Measurements from ENCODE around the gene TOMT. TPM values are rescaled to one million over a fixed set of nuclear protein-coding genes. Genes with fewer than 3 reads are reported as not detected.

TOMT gene
- total RNA-seq, 3 donors from 2014 or later = 0.39 TPM; not detected in 2

DNA sequence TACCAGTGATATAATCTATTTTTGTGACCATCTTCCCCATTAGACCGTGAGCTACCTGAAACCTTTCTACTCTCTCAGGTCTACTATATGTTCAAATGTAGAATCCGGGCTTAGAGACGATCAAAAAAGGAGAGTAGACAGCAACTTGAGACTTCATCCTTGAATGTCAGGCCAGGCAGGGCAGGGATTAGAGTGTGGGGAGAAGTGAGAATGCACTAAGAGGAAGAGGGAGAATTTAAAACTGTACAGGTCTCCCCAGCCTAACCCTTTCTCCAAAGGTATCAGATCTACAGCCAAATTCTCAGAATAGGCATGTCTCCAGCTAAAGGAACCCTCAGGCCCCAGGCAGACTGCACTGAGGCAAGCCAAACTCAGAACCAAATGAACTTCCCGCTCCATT is 3.6 kb upstream of the TOMT start:
- H3K4me3 ChIP-seq = peak overlapping the region; percentile 88
- no peaks in the 10 kb centered on the region for H3K9me3 ChIP-seq
- TF ChIP-seq, protein P1, sequence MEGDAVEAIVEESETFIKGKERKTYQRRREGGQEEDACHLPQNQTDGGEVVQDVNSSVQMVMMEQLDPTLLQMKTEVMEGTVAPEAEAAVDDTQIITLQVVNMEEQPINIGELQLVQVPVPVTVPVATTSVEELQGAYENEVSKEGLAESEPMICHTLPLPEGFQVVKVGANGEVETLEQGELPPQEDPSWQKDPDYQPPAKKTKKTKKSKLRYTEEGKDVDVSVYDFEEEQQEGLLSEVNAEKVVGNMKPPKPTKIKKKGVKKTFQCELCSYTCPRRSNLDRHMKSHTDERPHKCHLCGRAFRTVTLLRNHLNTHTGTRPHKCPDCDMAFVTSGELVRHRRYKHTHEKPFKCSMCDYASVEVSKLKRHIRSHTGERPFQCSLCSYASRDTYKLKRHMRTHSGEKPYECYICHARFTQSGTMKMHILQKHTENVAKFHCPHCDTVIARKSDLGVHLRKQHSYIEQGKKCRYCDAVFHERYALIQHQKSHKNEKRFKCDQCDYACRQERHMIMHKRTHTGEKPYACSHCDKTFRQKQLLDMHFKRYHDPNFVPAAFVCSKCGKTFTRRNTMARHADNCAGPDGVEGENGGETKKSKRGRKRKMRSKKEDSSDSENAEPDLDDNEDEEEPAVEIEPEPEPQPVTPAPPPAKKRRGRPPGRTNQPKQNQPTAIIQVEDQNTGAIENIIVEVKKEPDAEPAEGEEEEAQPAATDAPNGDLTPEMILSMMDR (IDR thresholded peaks at IDR 0.05) = no peak
- no peaks in the 10 kb centered on the region for H3K36me3 ChIP-seq (ENCODE audit: low read depth)
- H3K4me1 ChIP-seq (ENCODE audit: low read depth) = peaks cover 15% of the 10 kb centered on the region
- intact Hi-C loops (cut with DNase I, micrococcal nuclease) = no loop called here
- ATAC-seq (no peak), DNase-seq (no peak)

- ATAC-seq (no peak), DNase-seq (no peak)
- Histone ChIP-seq H3K36me3 (ENCODE audit: low read depth) (no peaks in the 10 kb centered on the region), H3K4me1 (ENCODE audit: low read depth) (peaks cover 15% of the 10 kb centered on the region), H3K4me3 (peak overlapping the region; percentile 88), H3K9me3 (no peaks in the 10 kb centered on the region)
- TF ChIP-seq, protein P1 (IDR thresholded peaks at IDR 0.05) = no peak
- intact Hi-C loops (cut with DNase I, micrococcal nuclease) = no loop called here
These were observed 3.1 kb upstream of the TOMT start for GRCh38 chr11:72102631-72102945.

DNA sequence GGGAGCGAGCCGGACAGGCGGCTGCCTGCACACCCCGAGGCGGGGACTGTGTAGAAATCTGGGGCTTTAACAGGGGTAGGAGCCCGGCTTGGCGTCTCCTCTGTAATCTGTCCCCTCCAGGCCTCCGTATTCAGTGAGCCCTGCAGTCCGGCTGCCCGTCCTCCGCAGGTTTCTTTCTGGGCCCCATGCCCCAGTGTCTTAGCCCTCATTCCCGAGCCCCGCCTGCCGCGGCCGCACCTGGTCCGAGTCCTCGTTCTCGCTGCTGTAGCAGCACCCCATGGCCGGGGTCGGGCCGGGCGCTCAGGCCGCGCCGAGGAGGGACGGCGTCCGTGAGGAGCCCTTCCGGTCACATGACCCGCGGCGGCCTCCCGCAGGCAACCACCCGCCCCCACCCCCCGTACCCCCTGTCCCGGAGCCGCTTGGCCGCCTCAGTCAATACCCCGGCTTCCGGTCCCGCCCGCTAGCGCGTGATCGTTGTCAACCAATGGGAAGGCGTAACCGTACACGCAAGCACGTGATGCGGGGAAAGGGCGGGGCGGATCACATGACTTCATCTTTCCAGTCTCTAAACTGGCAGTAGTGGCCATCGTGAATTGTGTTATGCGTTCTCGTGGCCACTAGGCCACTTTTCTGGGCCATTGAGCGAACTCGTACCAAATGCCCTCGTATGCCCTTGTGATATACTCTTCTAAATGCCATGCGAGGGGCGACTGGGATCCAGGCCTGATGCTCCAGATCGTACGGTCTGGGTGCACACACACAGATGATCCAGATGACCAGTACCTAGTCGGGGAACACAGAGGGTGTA is 2.6 kb upstream of the TOMT start, which contains the start of gene LAMTOR1:
LAMTOR1 (minus strand) TSS at position 352 of the 808 bp plus-strand sequence; CDS start at position 279, 73 bp downstream.
- intact Hi-C loops (cut with DNase I, micrococcal nuclease) = no loop called here
- Histone ChIP-seq H3K4me1 (ENCODE audit: low read depth) (peaks cover 15% of the 10 kb centered on the region), H3K36me3 (ENCODE audit: low read depth) (no peaks in the 10 kb centered on the region), H3K9me3 (no peaks in the 10 kb centered on the region), H3K4me3 (peak within 1 kb of the TSS; percentile 88)
- DNase-seq (peak; percentile 99 to 100 (median 100)), ATAC-seq (peak; percentile 99)
- TF ChIP-seq, protein P1 (IDR thresholded peaks at IDR 0.05) = no peak

DNA sequence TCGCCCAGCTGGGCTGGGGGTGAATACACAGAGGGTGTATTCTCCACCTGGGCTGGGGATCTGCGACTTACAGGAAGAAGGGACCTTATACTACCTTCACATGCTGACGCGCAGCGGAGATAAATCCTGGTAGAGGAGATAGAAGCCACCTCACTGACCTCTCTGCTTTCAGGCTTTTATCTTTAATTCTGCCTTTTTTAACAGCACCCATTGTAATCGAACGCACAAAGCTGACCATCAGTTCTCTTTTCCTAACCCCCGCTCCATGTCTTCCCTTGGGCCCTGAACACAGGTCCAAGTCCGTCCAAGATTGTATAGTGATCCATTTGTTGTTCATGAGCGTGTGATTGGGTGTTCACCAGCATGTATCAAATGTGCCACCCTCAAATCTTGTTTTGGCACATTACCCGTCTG is 2.0 kb upstream of the TOMT start:
- ATAC-seq = no peak
- Histone ChIP-seq H3K4me1 (ENCODE audit: low read depth) (peaks cover 15% of the 10 kb centered on the region), H3K36me3 (ENCODE audit: low read depth) (no peaks in the 10 kb centered on the region), H3K9me3 (no peaks in the 10 kb centered on the region), H3K4me3 (no peak overlapping the region)
- no peak for DNase-seq
- TF ChIP-seq, protein P1 (IDR thresholded peaks at IDR 0.05) = no peak
- intact Hi-C loops (cut with DNase I, micrococcal nuclease) = no loop called here

DNA sequence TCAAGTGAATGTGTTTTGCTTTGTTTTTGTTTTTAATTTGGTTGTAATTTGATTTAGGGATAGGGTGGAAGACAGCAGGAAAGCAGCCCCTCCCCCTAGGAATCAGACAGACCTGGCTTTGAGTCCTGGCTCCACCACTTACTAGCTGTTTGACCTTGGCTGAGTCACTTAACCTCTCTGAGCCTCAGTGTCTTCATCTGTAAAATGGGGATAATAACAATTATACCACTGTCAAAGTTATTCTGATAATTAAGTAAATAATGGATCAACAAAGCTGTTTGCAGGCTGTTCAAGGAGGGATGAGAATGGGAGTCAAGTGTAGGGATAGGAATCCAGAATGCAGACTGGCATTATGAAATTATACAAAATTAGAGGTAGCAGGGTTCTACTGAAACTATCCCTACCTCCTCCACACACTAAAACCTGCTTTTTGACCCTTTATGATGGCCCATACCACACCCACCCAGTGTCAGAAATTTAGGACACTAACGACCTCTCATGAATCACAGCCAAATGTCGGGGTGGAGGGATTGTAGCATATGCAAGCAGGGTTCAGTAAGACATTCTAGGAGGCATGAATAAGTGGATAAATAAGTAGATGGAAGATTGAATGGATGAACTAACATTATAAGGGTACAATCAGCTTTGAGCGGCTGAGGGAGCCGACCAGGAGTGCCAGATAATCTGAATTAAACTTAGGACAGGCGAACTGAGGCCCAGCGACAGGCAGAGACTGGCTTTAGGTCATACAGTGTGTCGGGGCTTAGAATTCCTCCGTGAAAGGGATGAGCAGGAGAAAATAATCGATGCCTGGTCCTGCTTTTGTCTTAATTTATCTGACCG is 5.8 kb downstream of the TOMT start:
- TF ChIP-seq, protein P1 (IDR thresholded peaks at IDR 0.05) = no peak
- Histone ChIP-seq H3K9me3 (no peaks in the 10 kb centered on the region), H3K36me3 (ENCODE audit: low read depth) (no peaks in the 10 kb centered on the region), H3K4me3 (no peak overlapping the region), H3K4me1 (ENCODE audit: low read depth) (peaks cover 4% of the 10 kb centered on the region)
- ATAC-seq = no peak
- intact Hi-C loops (cut with DNase I, micrococcal nuclease) = loop anchor here in 1 of 2 donors (5.0 kb wide), 1 partner anchor 61 kb away; no protein-coding TSS in a partner anchor
- DNase-seq = no peak
